GM23248 (cell line): Measurements from ENCODE around the gene ANKRD11. TPM values are rescaled to one million over a fixed set of nuclear protein-coding genes. Genes with fewer than 3 reads are reported as not detected.
"Not testable (repeated sequence)": the region's sequence is repeated elsewhere in the genome, so short reads cannot be mapped to it uniquely, and the experiment has no call there.

Source experiments
- DNase-seq: peaks from one replicate; pipeline ENCODE4 v3.0.0-alpha.2; 2015
- H2AFZ ChIP-seq: fragments of 200-600 bp; sonication (generic); 2 replicates; pipeline ENCODE4 v1.6.1; 2016; ENCODE audit warnings: antibody characterized with exemption
- H3F3A ChIP-seq: fragments of 200-600 bp; sonication (generic); 2 replicates; pipeline ENCODE4 v1.6.1; 2016; ENCODE audit warnings: mild to moderate bottlenecking, antibody characterized with exemption, mixed run types; ENCODE audit not compliant: insufficient read depth
- H3K27ac ChIP-seq: fragments of 200-600 bp; sonication (generic); 2 replicates; pipeline ENCODE4 v1.5.1; 2016; ENCODE audit warnings: mild to moderate bottlenecking
- H3K27me3 ChIP-seq: fragments of 200-600 bp; sonication (generic); replicated peaks from 2 replicates; pipeline ENCODE4 v1.6.1; 2016; ENCODE audit warnings: mild to moderate bottlenecking; ENCODE audit not compliant: insufficient read depth
- H3K36me3 ChIP-seq: fragments of 200-600 bp; sonication (generic); 2 replicates; pipeline ENCODE4 v1.6.1; 2016; ENCODE audit warnings: low read depth, mild to moderate bottlenecking
- H3K4me1 ChIP-seq: fragments of 200-600 bp; sonication (generic); 2 replicates; pipeline ENCODE4 v1.6.1; 2016; ENCODE audit warnings: mild to moderate bottlenecking; ENCODE audit not compliant: insufficient read depth
- H3K4me2 ChIP-seq: fragments of 200-600 bp; sonication (generic); one replicate; pipeline ENCODE4 v1.6.1; 2016; ENCODE audit warnings: mild to moderate bottlenecking; ENCODE audit not compliant: unreplicated experiment
- H3K4me3 ChIP-seq: fragments of 200-600 bp; sonication (generic); 2 replicates; pipeline ENCODE4 v1.5.1; 2016; ENCODE audit warnings: mild to moderate bottlenecking
- H3K79me2 ChIP-seq: fragments of 200-600 bp; sonication (generic); 2 replicates; pipeline ENCODE4 v1.6.1; 2016; ENCODE audit warnings: mild to moderate bottlenecking; ENCODE audit not compliant: insufficient read depth
- H3K9ac ChIP-seq: fragments of 200-600 bp; sonication (generic); 2 replicates; pipeline ENCODE4 v1.6.1; 2016; ENCODE audit warnings: mild to moderate bottlenecking
- H3K9me2 ChIP-seq: fragments of 200-600 bp; sonication (generic); 2 replicates; pipeline ENCODE4 v1.6.1; 2016; ENCODE audit warnings: mixed run types, mild to moderate bottlenecking, moderate library complexity; ENCODE audit not compliant: insufficient read depth
- H3K9me3 ChIP-seq: fragments of 200-600 bp; sonication (generic); one replicate; pipeline ENCODE4 v1.6.1; 2017; ENCODE audit warnings: low read depth
- H4K20me1 ChIP-seq: fragments of 200-600 bp; sonication (generic); 2 replicates; pipeline ENCODE4 v1.6.0; 2016; ENCODE audit not compliant: insufficient read depth
- EZH2 ChIP-seq: fragments of 200-600 bp; sonication (generic); IDR thresholded peaks from 2 replicates; pipeline ENCODE4 v1.6.1; 2018; ENCODE audit warnings: antibody characterized with exemption, mild to moderate bottlenecking; ENCODE audit not compliant: insufficient read depth, poor library complexity, severe bottlenecking
- EZH2phosphoT487 ChIP-seq: fragments of 200-600 bp; sonication (generic); IDR thresholded peaks from 2 replicates; pipeline ENCODE4 v1.6.1; 2018; ENCODE audit warnings: antibody characterized with exemption, moderate library complexity, mild to moderate bottlenecking, low read depth; ENCODE audit not compliant: insufficient read depth
- WGBS, 2 experiments: methylation state at CpG; one replicate each; pipeline ENCODE4 v1.1.6; 2015 to 2017; ENCODE audit warnings: low lambda C conversion rate in 2 of 2, low coverage in 1 of 2; ENCODE audit errors: missing lambda C conversion rate in 2 of 2; 5-methylcytosine and 5-hydroxymethylcytosine counted together
- in situ Hi-C: fragments of 300-500 bp; cut with MboI; formaldehyde crosslinking; loops from 2 replicates; pipeline ENCODE4 v1.15.0; 2020
- polyA plus RNA-seq: library from polyadenylated mRNA; unstranded; fragments of >200 nt; fragmentation: Nextera tagmentation; extraction: Ambion mirVana; gene quantifications from 2 replicates; pipeline ENCODE4 v1.2.1, GENCODE V29; 2016
- total RNA-seq: library from RNA; depleted of rRNA; stranded (reverse); fragments of >200 nt; shearing (Covaris generic); gene quantifications from 2 replicates; pipeline ENCODE4 v1.2.3, GENCODE V29; 2014

ANKRD11 gene
- total and polyA plus RNA-seq, 2 experiments from 2014 or later, result 39.3 to 84.7 TPM

GRCh38 chr16:89472711-89473075 is 17.7 kb downstream of the ANKRD11 start:
- H3K4me3 ChIP-seq, result no peak overlapping the region
- H3K27ac ChIP-seq, result peak overlapping the region; percentile 72
- peaks cover 51% of the 10 kb centered on the region for H3K4me1 ChIP-seq
- H3K4me2 ChIP-seq, result no peak overlapping the region
- no peak overlapping the region for H2AFZ ChIP-seq
- peaks cover 34% of the 10 kb centered on the region for H3F3A ChIP-seq
- peaks cover 100% of the 10 kb centered on the region for H3K79me2 ChIP-seq
- H3K36me3 ChIP-seq, result 0 out of 2 replicates have a peak, but pooled peaks cover 5% of the 10 kb centered on the region
- no peaks in the 10 kb centered on the region for H3K27me3 ChIP-seq
- H4K20me1 ChIP-seq, result peaks cover 84% of the 10 kb centered on the region
- DNase-seq, result no peak
- H3K9me3 ChIP-seq, result no peaks in the 10 kb centered on the region
- no peak for TF ChIP-seq EZH2
- no peak for TF ChIP-seq EZH2phosphoT487
- WGBS, 2 experiments, result 94 to 95% methylated on average over 2 of the region's 2 CpGs
- no peaks in the 10 kb centered on the region for H3K9me2 ChIP-seq
- no peak overlapping the region for H3K9ac ChIP-seq
- in situ Hi-C loops, result no loop called here

GRCh38 chr16:89467382-89467781 is 23.0 kb downstream of the ANKRD11 start:
- peaks cover 99% of the 10 kb centered on the region for H3K79me2 ChIP-seq
- no peak overlapping the region for H2AFZ ChIP-seq
- H3K36me3 ChIP-seq, result 0 out of 2 replicates have a peak, but pooled peaks cover 6% of the 10 kb centered on the region
- peaks cover 74% of the 10 kb centered on the region for H4K20me1 ChIP-seq
- no peaks in the 10 kb centered on the region for H3K9me2 ChIP-seq
- DNase-seq, result no peak
- in situ Hi-C loops, result no loop called here
- H3K27ac ChIP-seq, result no peak overlapping the region
- 83 to 91% methylated on average over 7 of the region's 7 CpGs for WGBS, 2 experiments
- H3K4me2 ChIP-seq, result no peak overlapping the region
- H3K4me3 ChIP-seq, result no peak overlapping the region
- H3K27me3 ChIP-seq, result no peaks in the 10 kb centered on the region
- peaks cover 26% of the 10 kb centered on the region for H3K4me1 ChIP-seq
- H3K9me3 ChIP-seq, result no peaks in the 10 kb centered on the region
- H3K9ac ChIP-seq, result no peak overlapping the region
- TF ChIP-seq EZH2phosphoT487 (no peak), EZH2 (no peak)
- peaks cover 39% of the 10 kb centered on the region for H3F3A ChIP-seq

GRCh38 chr16:89466920-89467319 is 23.4 kb downstream of the ANKRD11 start:
- Histone ChIP-seq H3K4me2 (no peak overlapping the region), H3K36me3 (0 out of 2 replicates have a peak, but pooled peaks cover 6% of the 10 kb centered on the region), H3K27me3 (no peaks in the 10 kb centered on the region), H3F3A (peaks cover 35% of the 10 kb centered on the region), H3K9ac (no peak overlapping the region), H3K4me3 (no peak overlapping the region), H3K4me1 (peaks cover 21% of the 10 kb centered on the region), H3K9me3 (no peaks in the 10 kb centered on the region), H3K9me2 (no peaks in the 10 kb centered on the region), H3K27ac (no peak overlapping the region), H4K20me1 (peaks cover 69% of the 10 kb centered on the region), H3K79me2 (peaks cover 99% of the 10 kb centered on the region), H2AFZ (no peak overlapping the region)
- in situ Hi-C loops, result no loop called here
- no peak for TF ChIP-seq EZH2
- 99 to 100% methylated on average over 5 of the region's 5 CpGs for WGBS, 2 experiments
- no peak for DNase-seq

GRCh38 chr16:89463312-89463711 is 27.0 kb downstream of the ANKRD11 start:
- H3K9ac ChIP-seq, H3K27ac ChIP-seq, H3K9me2 ChIP-seq, in situ Hi-C loops, H2AFZ ChIP-seq, H3K9me3 ChIP-seq, H3K36me3 ChIP-seq, H3K4me3 ChIP-seq, DNase-seq, H3K4me1 ChIP-seq, H3K27me3 ChIP-seq, H3K4me2 ChIP-seq: not testable (repeated sequence)
- Histone ChIP-seq H3K79me2 (peaks cover 99% of the 10 kb centered on the region), H4K20me1 (peaks cover 42% of the 10 kb centered on the region), H3F3A (peaks cover 19% of the 10 kb centered on the region; the same call in 1 of the 2 replicates)
- 59 to 65% methylated on average over 5 of the region's 5 CpGs for WGBS, 2 experiments

- H3K4me1 ChIP-seq, result not testable (repeated sequence)
Measured at GRCh38 chr16:89462639-89463038, 27.7 kb downstream of the ANKRD11 start.

GRCh38 chr16:89461890-89462289 is 28.5 kb downstream of the ANKRD11 start:
- H3K9me2 ChIP-seq, H3K4me3 ChIP-seq, DNase-seq, H2AFZ ChIP-seq, H3K9ac ChIP-seq, H3K4me2 ChIP-seq, H3K27ac ChIP-seq, H3K27me3 ChIP-seq, in situ Hi-C loops, H3K36me3 ChIP-seq, H3K4me1 ChIP-seq, H3K9me3 ChIP-seq: not testable (repeated sequence)
- H3F3A ChIP-seq, result peaks cover 15% of the 10 kb centered on the region
- peaks cover 30% of the 10 kb centered on the region for H4K20me1 ChIP-seq
- peaks cover 99% of the 10 kb centered on the region for H3K79me2 ChIP-seq
- WGBS, 2 experiments, result 86 to 90% methylated on average over 7 to 14 of the region's 15 CpGs

More at GRCh38 chr16:89462639-89463038, 27.7 kb downstream of the ANKRD11 start:
- peaks cover 17% of the 10 kb centered on the region for H3F3A ChIP-seq
- H3K4me2 ChIP-seq, H2AFZ ChIP-seq, in situ Hi-C loops, H3K9me3 ChIP-seq, H3K27me3 ChIP-seq, H3K4me3 ChIP-seq, H3K27ac ChIP-seq, H3K9ac ChIP-seq, H3K9me2 ChIP-seq, H3K36me3 ChIP-seq, DNase-seq: not testable (repeated sequence)
- peaks cover 35% of the 10 kb centered on the region for H4K20me1 ChIP-seq
- peaks cover 99% of the 10 kb centered on the region for H3K79me2 ChIP-seq
- WGBS, 2 experiments, result 83% methylated on average over 30 of the region's 30 CpGs; no CpG with 5 or more reads in 1 of the 2 experiments
